PC-9 (cell line): Measurements from ENCODE around the gene SPON1. TPM values are rescaled to one million over a fixed set of nuclear protein-coding genes. Genes with fewer than 3 reads are reported as not detected.

Source experiments
- BruUV-seq: library from RNA; stranded (reverse); fragments of 400-500 nt; replicated peaks from 2 replicates; lab custom pipeline; 2021; lab: Mats Ljungman, UMichigan
- CTCF ChIA-PET: fragments of 300-600 bp; sonication (Branson Sonifier 250); formaldehyde crosslinking; loops from one replicate; lab custom pipeline; 2022; ENCODE audit warnings: antibody characterized with exemption; lab: Charles Lee
- POLR2A ChIA-PET: fragments of 300-600 bp; sonication (Branson Sonifier 250); formaldehyde crosslinking; loops from one replicate; lab custom pipeline; 2022; ENCODE audit warnings: antibody characterized with exemption; ENCODE audit not compliant: unreplicated experiment; lab: Charles Lee
- DNase-seq, 2 experiments: peaks; one replicate each; pipeline versions ENCODE4 v3.0.0 to v3.0.0-alpha.2; 2015 to 2022; ENCODE audit warnings: mixed read lengths in 1 of 2
- H2AFZ ChIP-seq: fragments of 200-600 bp; sonication (generic); 2 replicates; pipeline ENCODE4 v1.8.1; 2017; ENCODE audit warnings: antibody characterized with exemption
- H3F3A ChIP-seq: fragments of 200-600 bp; sonication (generic); 2 replicates; pipeline ENCODE4 v1.8.1; 2017; ENCODE audit warnings: antibody characterized with exemption, mild to moderate bottlenecking, low read depth; ENCODE audit not compliant: insufficient read depth
- H3K27ac ChIP-seq: fragments of 200-600 bp; sonication (generic); 2 replicates; pipeline ENCODE4 v1.6.1; 2016; ENCODE audit warnings: mixed run types
- H3K27me3 ChIP-seq: fragments of 200-600 bp; sonication (generic); 2 replicates; pipeline ENCODE4 v1.6.1; 2016; ENCODE audit warnings: low read depth, mixed run types; ENCODE audit not compliant: insufficient read depth
- H3K36me3 ChIP-seq: fragments of 200-600 bp; sonication (generic); 2 replicates; pipeline ENCODE4 v1.6.1; 2016; ENCODE audit warnings: low read depth, mixed run types
- H3K4me1 ChIP-seq: fragments of 200-600 bp; sonication (generic); replicated peaks from 2 replicates; pipeline ENCODE4 v1.6.1; 2016; ENCODE audit warnings: mixed run types; ENCODE audit not compliant: insufficient read depth
- H3K4me2 ChIP-seq: fragments of 200-600 bp; sonication (generic); 2 replicates; pipeline ENCODE4 v1.6.1; 2017; ENCODE audit warnings: mixed run types
- H3K4me3 ChIP-seq: fragments of 200-600 bp; sonication (generic); 2 replicates; pipeline ENCODE4 v1.6.1; 2016; ENCODE audit warnings: mixed run types
- H3K79me2 ChIP-seq: fragments of 200-600 bp; sonication (generic); 2 replicates; pipeline ENCODE4 v1.6.1; 2017; ENCODE audit warnings: low read depth, mixed run types
- H3K9me2 ChIP-seq: fragments of 200-600 bp; sonication (generic); 2 replicates; pipeline ENCODE4 v1.8.1; 2017; ENCODE audit warnings: mild to moderate bottlenecking; ENCODE audit not compliant: insufficient read depth
- H3K9me3 ChIP-seq: fragments of 200-600 bp; sonication (generic); 2 replicates; pipeline ENCODE4 v1.8.1; 2016; ENCODE audit warnings: low read depth; ENCODE audit not compliant: insufficient read depth
- H4K20me1 ChIP-seq: fragments of 200-600 bp; sonication (generic); 2 replicates; pipeline ENCODE4 v1.8.1; 2017; ENCODE audit not compliant: insufficient read depth
- CTCF ChIP-seq: fragments of 200-600 bp; sonication (generic); conservative IDR thresholded peaks from 2 replicates; pipeline ENCODE4 v1.6.1; 2017; ENCODE audit warnings: mixed run types, antibody characterized with exemption, mild to moderate bottlenecking, moderate library complexity
- EZH2 ChIP-seq: fragments of 200-600 bp; sonication (generic); IDR thresholded peaks from 2 replicates; pipeline ENCODE4 v1.8.0; 2017; ENCODE audit warnings: antibody characterized with exemption, low read depth
- intact Hi-C: fragments of 100-400 bp; cut with micrococcal nuclease; formaldehyde crosslinking; loops from one replicate; pipeline ENCODE4 v1.10.0; 2022; ENCODE audit not compliant: unreplicated experiment
- total RNA-seq: library from RNA; stranded (reverse); gene quantifications from 2 replicates; pipeline ENCODE4 v1.2.3, GENCODE V29; 2021

Gene SPON1
- total RNA-seq, 1 experiment from 2014 or later, result 0.70 TPM

DNA sequence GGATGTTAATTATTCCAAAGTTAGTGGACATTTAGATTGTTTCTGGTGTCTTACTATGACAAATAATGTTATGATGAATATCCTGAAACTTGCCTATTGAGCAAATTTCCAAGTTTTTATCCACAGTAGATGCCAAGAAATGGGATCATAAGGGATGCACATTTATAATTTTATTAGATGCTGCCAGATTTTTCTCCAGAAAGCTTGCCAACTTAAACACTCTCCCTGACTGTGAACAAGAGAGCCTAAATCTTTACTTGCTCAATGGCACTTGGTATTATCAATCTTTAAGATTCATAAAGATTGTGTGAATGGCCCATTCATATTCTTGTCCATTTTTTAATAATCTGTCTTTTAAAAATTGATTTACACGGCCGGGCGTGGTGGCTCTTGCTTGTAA lies 82.4 kb downstream of the SPON1 start:
- H4K20me1 ChIP-seq, result no peaks in the 10 kb centered on the region
- intact Hi-C loops, result no loop called here
- no peaks in the 10 kb centered on the region for H3K79me2 ChIP-seq
- H3K9me2 ChIP-seq, result no peaks in the 10 kb centered on the region
- H3K27me3 ChIP-seq, result no peaks in the 10 kb centered on the region
- no peak for TF ChIP-seq EZH2
- H3K27ac ChIP-seq, result no peak overlapping the region
- CTCF ChIA-PET, result no interaction called here
- H3K4me2 ChIP-seq, result no peak overlapping the region
- H3F3A ChIP-seq, result no peaks in the 10 kb centered on the region
- H3K36me3 ChIP-seq, result no peaks in the 10 kb centered on the region
- POLR2A ChIA-PET, result no interaction called here
- DNase-seq, result no peak
- H3K9me3 ChIP-seq, result no peaks in the 10 kb centered on the region
- BruUV-seq, result no TSS peak
- H3K4me1 ChIP-seq, result no peaks in the 10 kb centered on the region
- no peak overlapping the region for H2AFZ ChIP-seq
- H3K4me3 ChIP-seq, result no peak overlapping the region

DNA sequence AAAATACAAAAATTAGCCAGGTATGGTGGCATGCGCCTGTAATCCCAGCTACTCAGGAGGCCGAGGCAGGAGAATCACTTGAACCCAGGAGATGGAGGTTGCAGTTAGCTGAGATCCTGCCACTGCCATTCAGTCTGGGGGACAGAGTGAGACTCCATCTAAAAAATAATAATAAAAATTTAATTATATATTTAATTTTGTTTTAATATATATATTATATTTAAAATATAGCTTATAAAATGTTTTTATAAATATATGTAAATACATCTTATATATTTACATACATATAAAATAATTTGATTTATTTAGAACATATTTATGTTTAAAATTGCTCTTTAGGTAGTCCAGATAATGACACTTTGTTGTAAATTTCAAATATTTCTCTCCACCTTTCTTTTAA lies 82.9 kb downstream of the SPON1 start:
- Histone ChIP-seq H2AFZ (no peak overlapping the region), H3K36me3 (no peaks in the 10 kb centered on the region), H3K79me2 (no peaks in the 10 kb centered on the region), H3K9me2 (no peaks in the 10 kb centered on the region), H3K27me3 (no peaks in the 10 kb centered on the region), H4K20me1 (no peaks in the 10 kb centered on the region), H3K4me2 (no peak overlapping the region), H3K9me3 (no peaks in the 10 kb centered on the region), H3K4me1 (no peaks in the 10 kb centered on the region), H3K27ac (no peak overlapping the region), H3K4me3 (no peak overlapping the region), H3F3A (no peaks in the 10 kb centered on the region)
- intact Hi-C loops, result no loop called here
- BruUV-seq, result no TSS peak
- CTCF ChIA-PET, result no interaction called here
- POLR2A ChIA-PET, result no interaction called here
- no peak for TF ChIP-seq CTCF
- TF ChIP-seq EZH2, result no peak
- no peak for DNase-seq

DNA sequence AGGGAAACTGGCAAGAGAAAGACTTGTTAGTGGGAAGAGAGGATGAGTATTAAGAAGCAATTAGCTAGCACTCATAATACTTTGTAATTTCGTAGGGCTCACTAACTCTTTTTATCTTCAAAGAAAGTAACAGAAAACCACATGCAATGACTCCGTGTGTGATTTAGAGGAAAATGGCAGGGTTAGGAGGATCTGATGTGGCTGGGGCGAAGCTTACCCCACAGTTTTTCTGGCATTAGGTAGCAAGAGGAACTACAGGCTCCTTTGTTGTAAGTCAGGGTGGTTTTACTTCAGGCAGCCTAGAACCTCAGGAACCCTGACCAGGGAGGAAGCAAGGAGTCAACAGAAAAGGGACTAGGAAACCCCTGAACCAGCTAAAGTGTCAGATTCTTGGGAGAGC lies 89.7 kb downstream of the SPON1 start:
- Histone ChIP-seq H3K9me3 (no peaks in the 10 kb centered on the region), H3K4me1 (no peaks in the 10 kb centered on the region), H3K27ac (no peak overlapping the region), H3K27me3 (no peaks in the 10 kb centered on the region), H3K4me3 (no peak overlapping the region), H3K36me3 (no peaks in the 10 kb centered on the region), H4K20me1 (no peaks in the 10 kb centered on the region), H3K79me2 (no peaks in the 10 kb centered on the region), H3K9me2 (no peaks in the 10 kb centered on the region), H3K4me2 (no peak overlapping the region), H3F3A (no peaks in the 10 kb centered on the region), H2AFZ (no peak overlapping the region)
- intact Hi-C loops, result no loop called here
- no TSS peak for BruUV-seq
- POLR2A ChIA-PET, result no interaction called here
- DNase-seq, result no peak
- CTCF ChIA-PET, result no interaction called here
- TF ChIP-seq CTCF (no peak), EZH2 (no peak)
